ENCODE data around the gene CNNM4. TPM values are rescaled to one million over a fixed set of nuclear protein-coding genes. Genes with fewer than 3 reads are reported as not detected.

The CNNM4 gene
- total RNA-seq, 1 donor from 2014 or later, result 1.3 TPM

- DNase-seq (ENCODE audit: low read depth in 2 of 2), result no peak
Observed at GRCh38 chr2:96859099-96859649, 98.5 kb downstream of the CNNM4 start.

- DNase-seq (ENCODE audit: low read depth in 2 of 2), result no peak
Observed at GRCh38 chr2:96859681-96860064, 99.0 kb downstream of the CNNM4 start.

- DNase-seq (ENCODE audit: low read depth in 2 of 2), result no peak
Observed at GRCh38 chr2:96860065-96861029, 99.6 kb downstream of the CNNM4 start.

GRCh38 chr2:96861074-96861473 lies 100.4 kb downstream of the CNNM4 start:
- no peak for DNase-seq (ENCODE audit: low read depth in 2 of 2)

Other genes with a start within 250 kb of the CNNM4 start
- 9.6 and 13.1 TPM in 2 replicates for gene ARID5A, start 224.2 kb upstream of the CNNM4 start, total RNA-seq
- 18.5 and 26.3 TPM in 2 replicates for gene KANSL3, start 122.6 kb upstream of the CNNM4 start, total RNA-seq
- not detected in 2 replicates for gene FER1L5, start 118.1 kb upstream of the CNNM4 start, total RNA-seq
- gene LMAN2L, start 20.8 kb upstream of the CNNM4 start, total RNA-seq, result 14.8 and 20.6 TPM in 2 replicates
- gene CNNM3, start 55.4 kb downstream of the CNNM4 start, total RNA-seq, result 6.4 and 12.3 TPM in 2 replicates
- gene ANKRD23, start 83.1 kb downstream of the CNNM4 start, total RNA-seq, result 0.51 and 1.1 TPM in 2 replicates
- 5.6 and 6.8 TPM in 2 replicates for gene ANKRD39, start 97.1 kb downstream of the CNNM4 start, total RNA-seq
- 17.3 and 35.4 TPM in 2 replicates for gene SEMA4C, start 109.2 kb downstream of the CNNM4 start, total RNA-seq
- gene FAM178B, start 225.7 kb downstream of the CNNM4 start, total RNA-seq, result under 0.01 TPM in 1 of 2 replicates, not detected in the other